ENCODE results near the gene TMEM183A. TPM values are rescaled to one million over a fixed set of nuclear protein-coding genes. Genes with fewer than 3 reads are reported as not detected.

TMEM183A gene
- total RNA-seq, 1 experiment from 2014 or later, result 119 TPM

DNA sequence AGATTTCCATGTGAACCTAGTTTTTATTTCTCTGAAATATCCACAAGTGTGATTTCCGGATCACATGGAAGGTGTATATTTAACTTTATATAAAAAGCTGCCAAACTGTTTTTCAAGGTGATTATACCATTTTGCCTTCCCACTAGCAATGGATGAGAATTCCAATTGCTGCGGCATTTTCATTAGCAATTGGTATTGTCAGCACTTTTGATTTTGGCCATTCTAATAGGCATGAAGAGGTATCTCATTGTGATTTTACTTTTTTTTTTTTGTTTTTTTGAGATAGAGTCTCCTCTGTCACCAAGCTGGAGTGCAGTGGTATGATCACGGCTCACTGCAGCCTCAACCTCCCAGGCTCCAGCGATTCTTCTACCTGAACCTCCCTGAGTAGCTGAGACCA lies 35.1 kb upstream of the TMEM183A start:
- Histone ChIP-seq H3F3A (ENCODE audit: low read length, unreplicated experiment) (no peaks in the 10 kb centered on the region), H4K20me1 (ENCODE audit: low read length) (no peaks in the 10 kb centered on the region), H3K79me2 (ENCODE audit: low read length) (no peaks in the 10 kb centered on the region; the same call in 1 of the 2 replicates), H3K36me3 (ENCODE audit: low read depth, low read length) (no peaks in the 10 kb centered on the region), H3K4me1 (ENCODE audit: insufficient read depth, low read length) (peaks cover 5% of the 10 kb centered on the region), H3K9me2 (replicated peaks; ENCODE audit: low read length) (no peaks in the 10 kb centered on the region), H3K9me3 (ENCODE audit: low read length) (no peaks in the 10 kb centered on the region), H3K9ac (ENCODE audit: low read length) (no peak overlapping the region), H3K4me3 (ENCODE audit: low read length) (no peak overlapping the region), H2AFZ (ENCODE audit: low read length) (no peak overlapping the region), H3K27me3 (ENCODE audit: low read length) (peaks cover 47% of the 10 kb centered on the region), H3K4me2 (ENCODE audit: low read length) (no peak overlapping the region), H3K27ac (ENCODE audit: low read length) (no peak overlapping the region)
- intact Hi-C loops (cut with micrococcal nuclease), result no loop called here
- ChIA-PET CTCF (no interaction called here), POLR2A (ENCODE audit: unreplicated experiment) (interaction anchor here (0.6 kb wide), 1 partner anchor 23 kb away, joined by 5 read pairs; no protein-coding TSS in a partner anchor)
- no peak for TF ChIP-seq EZH2 (IDR thresholded peaks at IDR 0.05; ENCODE audit: low read length, unreplicated experiment)
- TF ChIP-seq EZH2phosphoT487 (IDR thresholded peaks at IDR 0.05; ENCODE audit: borderline replicate concordance, low read length), result no peak
- TF ChIP-seq, protein P1, sequence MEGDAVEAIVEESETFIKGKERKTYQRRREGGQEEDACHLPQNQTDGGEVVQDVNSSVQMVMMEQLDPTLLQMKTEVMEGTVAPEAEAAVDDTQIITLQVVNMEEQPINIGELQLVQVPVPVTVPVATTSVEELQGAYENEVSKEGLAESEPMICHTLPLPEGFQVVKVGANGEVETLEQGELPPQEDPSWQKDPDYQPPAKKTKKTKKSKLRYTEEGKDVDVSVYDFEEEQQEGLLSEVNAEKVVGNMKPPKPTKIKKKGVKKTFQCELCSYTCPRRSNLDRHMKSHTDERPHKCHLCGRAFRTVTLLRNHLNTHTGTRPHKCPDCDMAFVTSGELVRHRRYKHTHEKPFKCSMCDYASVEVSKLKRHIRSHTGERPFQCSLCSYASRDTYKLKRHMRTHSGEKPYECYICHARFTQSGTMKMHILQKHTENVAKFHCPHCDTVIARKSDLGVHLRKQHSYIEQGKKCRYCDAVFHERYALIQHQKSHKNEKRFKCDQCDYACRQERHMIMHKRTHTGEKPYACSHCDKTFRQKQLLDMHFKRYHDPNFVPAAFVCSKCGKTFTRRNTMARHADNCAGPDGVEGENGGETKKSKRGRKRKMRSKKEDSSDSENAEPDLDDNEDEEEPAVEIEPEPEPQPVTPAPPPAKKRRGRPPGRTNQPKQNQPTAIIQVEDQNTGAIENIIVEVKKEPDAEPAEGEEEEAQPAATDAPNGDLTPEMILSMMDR (conservative IDR thresholded peaks at IDR 0.05; ENCODE audit: low read depth, low read length), result no peak
- DNase-seq, result no peak
- no peak for ATAC-seq
- no TSS peak for BruUV-seq (replicated peaks)

DNA sequence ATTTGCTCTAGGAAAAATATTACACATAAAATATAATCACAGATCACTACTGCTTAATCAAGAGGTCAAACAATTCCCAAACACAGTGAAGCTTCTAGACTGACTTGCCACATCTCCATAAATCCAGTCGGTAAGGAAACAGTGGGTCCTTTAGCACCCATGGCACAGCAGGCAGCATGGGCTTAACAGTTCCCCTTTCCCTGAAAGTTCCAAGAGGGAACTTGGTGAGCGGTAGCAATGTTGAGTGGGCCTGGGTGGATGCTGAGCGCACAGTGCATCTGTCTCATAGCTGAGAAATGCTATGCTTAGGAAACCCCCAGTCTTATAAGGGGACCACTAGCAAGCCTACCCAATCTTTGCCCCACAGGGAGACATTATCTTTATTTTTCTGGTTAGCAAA lies 32.3 kb upstream of the TMEM183A start:
- no peak overlapping the region for H2AFZ ChIP-seq (ENCODE audit: low read length)
- no peak overlapping the region for H3K27ac ChIP-seq (ENCODE audit: low read length)
- H3K36me3 ChIP-seq (ENCODE audit: low read depth, low read length), result no peaks in the 10 kb centered on the region
- ATAC-seq (no peak), DNase-seq (no peak)
- H4K20me1 ChIP-seq (ENCODE audit: low read length), result no peaks in the 10 kb centered on the region
- no peaks in the 10 kb centered on the region for H3K79me2 ChIP-seq (ENCODE audit: low read length)
- no peaks in the 10 kb centered on the region for H3K9me2 ChIP-seq (replicated peaks; ENCODE audit: low read length)
- BruUV-seq (replicated peaks), result no TSS peak
- no peak overlapping the region for H3K4me3 ChIP-seq (ENCODE audit: low read length)
- H3F3A ChIP-seq (ENCODE audit: low read length, unreplicated experiment), result no peaks in the 10 kb centered on the region
- no peaks in the 10 kb centered on the region for H3K9me3 ChIP-seq (ENCODE audit: low read length)
- CTCF ChIA-PET, result no interaction called here
- POLR2A ChIA-PET (ENCODE audit: unreplicated experiment), result no interaction called here
- H3K4me2 ChIP-seq (ENCODE audit: low read length), result no peak overlapping the region
- H3K9ac ChIP-seq (ENCODE audit: low read length), result no peak overlapping the region
- no peak for TF ChIP-seq EZH2phosphoT487 (IDR thresholded peaks at IDR 0.05; ENCODE audit: borderline replicate concordance, low read length)
- TF ChIP-seq EZH2 (IDR thresholded peaks at IDR 0.05; ENCODE audit: low read length, unreplicated experiment), result no peak
- TF ChIP-seq, protein P1 (conservative IDR thresholded peaks at IDR 0.05; ENCODE audit: low read depth, low read length), result no peak
- intact Hi-C loops (cut with micrococcal nuclease), result no loop called here
- peaks cover 70% of the 10 kb centered on the region for H3K27me3 ChIP-seq (ENCODE audit: low read length)
- H3K4me1 ChIP-seq (ENCODE audit: insufficient read depth, low read length), result no peaks in the 10 kb centered on the region

DNA sequence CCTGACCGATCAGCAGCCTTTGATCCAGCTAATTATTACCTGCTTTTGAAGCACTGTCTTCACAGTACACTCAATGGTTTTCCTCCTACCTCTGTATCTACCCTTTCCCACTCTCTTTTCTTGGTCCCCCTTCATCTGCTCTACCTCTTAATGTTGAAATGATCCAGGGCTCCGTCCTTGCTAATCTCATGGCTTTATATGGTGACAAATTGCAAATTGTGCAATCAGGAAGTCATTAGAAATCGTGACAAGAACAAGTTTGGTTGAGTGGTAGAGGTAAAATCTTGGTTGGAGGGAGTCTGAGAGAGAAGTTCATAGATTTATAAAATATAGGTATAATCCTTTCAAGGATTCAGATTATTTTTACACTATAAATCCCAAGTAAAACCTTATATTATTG lies 30.5 kb upstream of the TMEM183A start:
- POLR2A ChIA-PET (ENCODE audit: unreplicated experiment), result no interaction called here
- Histone ChIP-seq H3K9me2 (replicated peaks; ENCODE audit: low read length) (no peaks in the 10 kb centered on the region), H3K36me3 (ENCODE audit: low read depth, low read length) (no peaks in the 10 kb centered on the region), H3K4me1 (ENCODE audit: insufficient read depth, low read length) (no peaks in the 10 kb centered on the region), H3F3A (ENCODE audit: low read length, unreplicated experiment) (no peaks in the 10 kb centered on the region), H3K27me3 (ENCODE audit: low read length) (peaks cover 85% of the 10 kb centered on the region), H3K4me3 (ENCODE audit: low read length) (no peak overlapping the region), H3K9me3 (ENCODE audit: low read length) (no peaks in the 10 kb centered on the region), H3K4me2 (ENCODE audit: low read length) (no peak overlapping the region), H3K27ac (ENCODE audit: low read length) (no peak overlapping the region), H3K79me2 (ENCODE audit: low read length) (no peaks in the 10 kb centered on the region), H3K9ac (ENCODE audit: low read length) (no peak overlapping the region), H4K20me1 (ENCODE audit: low read length) (no peaks in the 10 kb centered on the region), H2AFZ (ENCODE audit: low read length) (no peak overlapping the region)
- ATAC-seq (no peak), DNase-seq (no peak)
- BruUV-seq (replicated peaks), result no TSS peak
- CTCF ChIA-PET, result no interaction called here
- intact Hi-C loops (cut with micrococcal nuclease), result no loop called here
- TF ChIP-seq EZH2phosphoT487 (IDR thresholded peaks at IDR 0.05; ENCODE audit: borderline replicate concordance, low read length) (no peak), EZH2 (IDR thresholded peaks at IDR 0.05; ENCODE audit: low read length, unreplicated experiment) (no peak)
- TF ChIP-seq, protein P1 (conservative IDR thresholded peaks at IDR 0.05; ENCODE audit: low read depth, low read length), result no peak

Measured in PC-3 (cell line).